Renal pelvis (tissue), 12 donors: ENCODE measurements around the gene PSD2. TPM values are rescaled to one million over a fixed set of nuclear protein-coding genes. Genes with fewer than 3 reads are reported as not detected.
A peak's percentile ranks its signal among the peaks of the same experiment; 100 is the strongest.

Experiments used
- DNase-seq: peaks from one replicate; pipeline ENCODE4 v3.0.0-alpha.2; 2013
- long read RNA-seq, 16 experiments: transcript quantifications; one replicate each; lab custom pipeline, GENCODE V29; 2026
- polyA plus RNA-seq, 3 donors: library from polyadenylated mRNA; unstranded; fragments of 120-200 nt; gene quantifications; one replicate each; pipeline ENCODE4 v1.2.1, GENCODE V29; 2013; ENCODE audit not compliant: insufficient read length in 3 of 3

The PSD2 gene
- 1 to 10 TPM; 1.9 to 3.0 (median 2.5) TPM for polyA plus RNA-seq
- long read RNA-seq, donor 1 = 0 reads
- long read RNA-seq, donor 2 = 0 reads
- long read RNA-seq, donor 3 = 0 reads
- long read RNA-seq, donor 4 = 0 reads
- long read RNA-seq, donor 5 = 0 reads
- long read RNA-seq, donor 6 = 0 reads
- long read RNA-seq, donor 7 = 0 reads
- long read RNA-seq, donor 8 = 0 reads
- long read RNA-seq, donor 9 = 0 reads
- long read RNA-seq, donor 10 = 0 reads
- long read RNA-seq, donor 11 = 0 reads
- long read RNA-seq, donor 12 = 0 reads
- long read RNA-seq, donor 13 = 0 reads
- long read RNA-seq, donor 14 = 0 reads
- long read RNA-seq, donor 15 = 0 reads
- long read RNA-seq, donor 16 = 0 reads

DNA sequence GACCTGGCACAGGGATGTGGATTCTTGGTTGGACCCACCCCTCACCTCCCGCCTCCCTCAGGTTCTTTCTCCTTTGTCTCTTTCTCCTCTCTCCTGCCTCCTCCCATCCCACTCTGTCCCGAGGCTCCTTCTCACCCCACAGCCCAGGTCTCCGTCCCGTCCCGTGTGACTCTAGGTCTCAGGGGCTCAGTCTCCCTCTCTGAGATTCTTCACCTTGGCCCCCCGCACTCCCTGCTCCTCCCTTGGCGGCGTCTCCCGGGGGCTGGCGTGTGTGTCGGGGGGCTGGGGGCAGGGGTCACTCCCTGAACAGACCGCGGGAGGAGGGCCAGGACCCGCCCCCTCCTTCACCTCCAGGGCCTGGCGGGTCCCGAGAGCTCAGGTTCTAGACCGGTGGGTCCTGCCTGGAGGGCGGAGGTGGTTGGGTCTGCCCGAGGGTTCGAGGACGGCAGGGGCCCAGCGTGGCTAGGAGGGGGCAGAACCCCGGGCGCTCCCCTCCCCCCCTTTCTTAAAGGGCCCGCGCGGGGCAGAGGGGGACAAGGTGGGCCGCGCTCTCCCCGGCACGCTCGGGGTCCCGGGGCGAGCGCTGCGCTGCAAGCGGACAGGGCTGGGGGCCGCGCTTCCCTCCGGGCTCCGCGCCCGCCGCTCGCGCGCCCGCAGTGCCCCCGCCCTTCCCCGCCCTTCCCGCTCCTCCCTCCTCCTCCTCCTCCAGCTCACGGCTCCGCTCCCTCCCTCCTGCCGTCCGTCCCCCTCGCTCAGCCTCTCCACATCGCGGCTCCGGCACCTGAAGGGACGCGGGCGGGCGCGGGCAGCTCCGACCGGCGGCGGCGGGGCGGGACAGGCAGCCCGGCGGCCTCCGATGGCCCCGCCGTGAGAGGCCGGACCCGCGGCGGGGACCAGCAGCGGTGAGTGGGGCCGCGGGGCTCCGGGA lies at the start of gene PSD2:
Gene PSD2 (plus strand): TSS at position 735 of the 928 bp plus-strand sequence. CDS start 13,633 bp downstream, outside the sequence.
- DNase-seq = peak; percentile 26

DNA sequence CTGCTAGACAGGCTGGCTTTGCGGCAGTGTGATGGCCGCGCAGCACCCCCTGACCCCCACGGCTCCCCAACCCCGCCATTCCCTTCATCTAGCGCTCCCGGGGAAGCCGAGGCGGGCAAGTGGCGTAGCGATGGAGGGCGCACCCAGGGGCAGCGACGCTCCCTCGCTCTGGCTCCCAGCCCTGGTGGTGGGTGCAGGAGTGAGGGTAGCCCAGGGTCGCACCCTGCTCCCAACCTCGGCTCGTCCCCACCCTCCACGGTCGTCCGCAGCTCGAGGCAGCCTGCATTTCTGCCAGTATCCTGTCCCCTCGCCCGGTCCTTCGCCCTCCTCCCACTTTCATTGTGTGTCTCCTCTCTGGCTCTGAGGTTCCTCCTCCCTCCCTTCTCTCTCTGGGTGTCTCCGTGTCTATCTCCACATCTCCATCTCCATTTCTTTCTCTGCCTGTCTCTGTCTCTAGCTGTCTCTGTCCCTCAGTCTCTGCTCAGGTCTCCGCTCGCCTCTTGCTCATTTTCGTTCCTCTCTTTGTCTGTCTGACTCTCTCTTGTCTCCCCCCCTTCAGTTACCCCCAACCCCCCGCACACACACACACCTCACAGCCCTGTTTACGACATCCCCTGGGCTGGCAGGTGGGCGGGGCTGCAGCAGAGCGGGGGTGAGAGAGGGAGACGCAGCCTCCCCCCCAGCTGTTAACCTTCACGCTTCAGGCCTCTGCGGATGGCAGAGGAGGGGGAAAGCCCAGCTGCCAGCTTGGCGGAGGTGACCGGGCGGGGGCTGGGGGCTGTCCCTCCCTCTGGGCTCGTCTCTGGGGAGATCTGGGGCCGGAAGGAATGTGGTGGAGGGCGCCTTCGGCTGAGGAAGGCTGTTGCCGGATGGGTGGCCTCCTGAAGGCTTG lies 48.7 kb upstream of the PSD2 start:
- peak; percentile 84 for DNase-seq

DNA sequence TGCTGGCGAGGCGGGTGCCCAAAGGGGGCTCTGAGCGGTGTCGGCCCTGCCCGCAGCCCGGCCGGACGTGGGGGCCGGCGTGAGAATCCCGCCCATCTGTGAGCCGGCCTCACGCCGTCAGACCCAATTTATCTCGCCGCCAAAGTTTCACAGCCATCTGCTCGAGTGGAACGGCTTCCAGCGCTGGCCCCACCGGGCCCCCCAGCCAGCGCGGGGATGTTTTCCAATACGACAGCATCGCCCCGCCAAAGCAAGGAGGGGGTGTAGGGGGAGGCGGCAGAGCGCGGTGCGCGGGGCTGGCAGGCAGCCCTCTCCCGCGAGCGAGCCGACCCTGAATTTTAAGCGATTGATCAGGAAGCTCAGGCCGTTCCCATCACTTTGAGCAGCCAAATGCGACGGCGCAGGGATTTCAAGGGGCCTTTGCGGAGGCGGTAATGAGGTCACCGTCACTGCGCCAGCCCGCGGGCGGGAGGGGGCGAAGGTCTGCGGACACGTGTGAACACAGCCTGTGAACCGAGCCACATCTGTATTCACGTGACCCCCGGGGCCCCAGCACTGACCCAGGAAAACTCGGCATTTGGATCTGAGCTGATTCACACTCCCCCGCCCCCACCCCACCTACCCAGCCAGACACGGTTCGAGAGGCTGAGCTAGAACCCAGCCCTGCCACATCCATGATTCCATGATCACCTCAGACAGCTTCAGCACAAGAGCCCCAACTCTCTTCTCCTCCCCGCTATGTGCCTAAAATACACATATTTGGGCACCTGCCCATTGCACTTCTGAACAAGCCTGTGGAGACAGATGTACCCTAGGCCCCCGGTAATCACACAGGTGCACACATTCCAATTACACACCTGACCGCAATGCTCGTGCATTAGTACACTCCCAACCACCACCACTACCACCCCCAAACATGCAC lies 47.8 kb upstream of the PSD2 start:
- DNase-seq = peak; percentile 78

DNA sequence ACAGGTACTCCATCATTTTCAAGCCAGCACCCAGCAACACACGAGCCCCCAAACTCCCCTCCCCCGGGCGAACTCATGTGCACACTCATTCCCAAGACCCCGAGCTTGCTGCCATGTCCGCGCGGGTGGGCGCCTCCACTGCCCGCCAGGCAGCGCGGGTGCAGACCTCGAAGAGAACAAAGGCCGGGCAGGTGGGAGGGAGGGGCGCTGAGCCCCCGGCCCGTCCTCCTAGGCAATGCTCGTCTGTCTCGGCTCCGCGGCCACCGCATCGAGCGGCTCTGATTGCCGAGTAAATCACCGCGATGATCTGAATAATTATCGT lies 47.1 kb upstream of the PSD2 start:
- DNase-seq = no peak

DNA sequence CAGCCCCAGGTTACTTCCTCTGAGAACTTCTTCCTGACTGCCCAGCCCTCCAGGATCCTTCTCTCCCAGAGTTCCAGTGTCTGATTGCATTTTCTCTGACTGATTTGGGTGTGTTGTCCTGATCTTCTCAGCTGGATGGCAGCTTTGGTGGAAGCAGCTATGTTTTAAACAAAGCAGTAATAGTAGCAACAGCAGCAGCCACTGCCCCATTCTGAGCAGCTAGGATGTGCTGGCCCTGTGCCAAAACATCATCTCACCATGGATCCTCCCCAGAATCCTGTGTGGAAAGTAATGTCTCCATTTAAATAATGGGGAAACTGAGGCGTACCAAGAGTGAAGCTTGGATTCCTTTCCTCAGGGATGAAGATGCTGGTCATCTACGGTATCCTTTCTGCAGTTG lies 46.4 kb upstream of the PSD2 start:
- DNase-seq = no peak

DNA sequence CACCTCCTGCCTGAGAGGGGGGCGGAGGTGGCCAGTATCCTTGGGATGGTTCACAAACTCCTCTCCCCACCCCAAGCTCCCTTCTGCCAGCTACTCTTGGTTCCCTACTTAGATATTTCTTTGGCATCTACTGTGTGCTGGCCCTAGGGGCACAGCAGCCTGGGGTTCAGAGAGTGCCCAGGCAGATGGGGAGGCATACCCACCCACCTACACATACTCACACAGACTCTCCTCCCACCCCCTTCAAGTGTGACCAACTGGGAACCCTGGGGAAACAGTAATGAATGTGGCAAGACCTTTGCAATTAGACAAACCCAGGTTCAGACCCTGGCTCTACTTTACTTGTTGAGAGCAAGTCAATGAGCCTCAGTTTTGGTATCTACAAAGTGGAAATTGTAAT lies 44.4 kb upstream of the PSD2 start:
- no peak for DNase-seq

DNA sequence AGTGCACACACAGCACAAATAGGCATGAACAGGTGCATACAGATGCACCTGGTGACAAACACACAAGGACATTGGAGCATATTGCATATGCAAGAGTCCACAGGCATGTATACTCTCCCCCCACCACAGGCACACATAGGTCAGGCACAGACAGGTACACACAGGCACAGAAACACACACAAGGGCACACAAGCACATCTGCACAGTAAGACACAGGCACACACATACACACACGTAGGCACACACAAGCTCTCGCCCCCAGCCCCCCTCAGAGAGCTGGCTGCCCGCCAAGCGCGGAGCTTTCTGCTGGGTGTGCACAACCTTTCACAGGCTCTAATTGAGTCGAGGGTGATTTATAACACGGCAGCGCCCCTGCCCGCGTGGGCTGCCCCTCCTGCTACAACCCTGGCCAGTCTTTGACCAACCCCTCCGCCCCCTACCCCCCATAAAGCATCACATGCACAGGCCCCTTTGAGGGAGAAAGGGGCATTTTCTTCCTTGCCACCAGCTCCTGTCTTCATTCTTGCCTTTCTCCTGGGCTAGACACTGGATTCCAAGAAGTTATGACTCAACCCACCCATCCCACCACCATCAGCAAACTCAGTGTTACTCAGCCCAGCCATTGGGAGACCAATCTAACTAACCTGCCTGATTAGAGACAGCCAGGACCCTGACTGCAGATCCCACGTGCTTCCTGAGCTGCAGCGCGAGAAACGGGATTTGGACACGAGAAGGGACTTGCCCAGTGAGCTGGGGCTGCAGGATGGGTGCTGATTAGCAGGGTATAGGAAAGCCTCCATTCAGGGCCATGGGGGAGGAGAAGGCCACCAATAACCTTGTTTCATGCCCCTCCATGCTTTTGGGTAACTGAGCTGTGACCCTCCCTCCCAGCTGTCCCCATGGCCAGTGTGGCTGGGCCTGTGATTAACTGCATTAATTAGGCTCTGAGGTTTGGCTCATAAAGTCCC lies 42.8 kb upstream of the PSD2 start:
- DNase-seq = no peak

DNA sequence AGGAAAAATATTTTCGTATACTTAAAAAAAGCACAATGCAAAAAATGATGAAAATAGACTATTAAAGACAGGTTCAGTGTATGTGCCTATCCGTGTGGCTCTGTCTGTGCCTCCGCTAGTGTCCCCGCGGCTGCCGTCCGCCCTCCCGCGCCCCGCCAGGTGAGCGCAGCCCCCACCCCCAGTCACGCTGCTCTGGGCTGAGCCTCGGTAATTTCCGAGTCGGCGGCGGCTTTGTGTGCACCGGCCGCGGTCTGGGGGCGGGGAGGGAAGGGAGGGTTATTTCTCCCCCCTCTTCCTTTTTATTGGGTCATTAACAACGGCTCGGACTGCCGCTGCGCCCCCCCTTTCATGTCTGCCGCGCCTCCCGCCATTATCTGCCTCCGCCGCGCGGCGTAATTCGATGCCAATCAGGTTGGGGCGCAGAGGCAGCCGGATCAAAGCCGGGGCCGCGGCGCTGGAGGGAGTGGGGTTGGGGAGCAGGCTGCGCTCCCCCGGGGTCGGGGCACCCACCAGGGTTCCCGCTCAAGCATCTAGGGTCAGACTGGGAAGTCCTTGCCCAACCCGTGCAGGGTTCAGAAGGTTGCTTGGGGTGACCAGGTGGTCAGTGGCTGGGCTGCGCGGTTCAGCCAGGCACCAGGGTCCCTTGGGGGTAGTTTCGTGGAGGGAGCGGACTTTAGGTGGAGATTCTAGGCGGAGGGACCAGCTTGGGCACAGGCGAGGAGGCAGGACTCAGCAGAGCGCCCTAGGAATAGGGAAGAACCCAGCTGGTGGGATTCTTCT lies 39.5 kb upstream of the PSD2 start:
- peak; percentile 77 for DNase-seq

DNA sequence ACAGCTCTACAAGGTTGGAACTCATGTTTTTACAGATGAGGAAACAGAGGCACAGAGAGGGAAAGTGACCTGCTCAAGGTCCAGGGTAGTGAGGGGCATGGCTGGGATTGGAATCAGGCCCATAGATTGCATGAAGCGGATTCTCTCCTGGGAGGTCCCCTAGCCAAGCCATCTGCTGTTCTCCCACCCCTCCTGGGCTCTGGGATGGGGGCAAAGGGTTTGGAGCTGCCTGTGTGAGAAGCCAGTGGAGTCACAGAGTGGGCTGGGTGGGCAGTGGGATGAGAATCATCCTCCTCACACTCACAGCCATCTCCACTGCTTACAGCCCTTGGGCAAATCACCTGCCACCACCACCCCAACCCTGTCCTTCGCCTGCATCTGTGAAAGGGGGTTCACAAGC lies 38.6 kb upstream of the PSD2 start:
- no peak for DNase-seq

DNA sequence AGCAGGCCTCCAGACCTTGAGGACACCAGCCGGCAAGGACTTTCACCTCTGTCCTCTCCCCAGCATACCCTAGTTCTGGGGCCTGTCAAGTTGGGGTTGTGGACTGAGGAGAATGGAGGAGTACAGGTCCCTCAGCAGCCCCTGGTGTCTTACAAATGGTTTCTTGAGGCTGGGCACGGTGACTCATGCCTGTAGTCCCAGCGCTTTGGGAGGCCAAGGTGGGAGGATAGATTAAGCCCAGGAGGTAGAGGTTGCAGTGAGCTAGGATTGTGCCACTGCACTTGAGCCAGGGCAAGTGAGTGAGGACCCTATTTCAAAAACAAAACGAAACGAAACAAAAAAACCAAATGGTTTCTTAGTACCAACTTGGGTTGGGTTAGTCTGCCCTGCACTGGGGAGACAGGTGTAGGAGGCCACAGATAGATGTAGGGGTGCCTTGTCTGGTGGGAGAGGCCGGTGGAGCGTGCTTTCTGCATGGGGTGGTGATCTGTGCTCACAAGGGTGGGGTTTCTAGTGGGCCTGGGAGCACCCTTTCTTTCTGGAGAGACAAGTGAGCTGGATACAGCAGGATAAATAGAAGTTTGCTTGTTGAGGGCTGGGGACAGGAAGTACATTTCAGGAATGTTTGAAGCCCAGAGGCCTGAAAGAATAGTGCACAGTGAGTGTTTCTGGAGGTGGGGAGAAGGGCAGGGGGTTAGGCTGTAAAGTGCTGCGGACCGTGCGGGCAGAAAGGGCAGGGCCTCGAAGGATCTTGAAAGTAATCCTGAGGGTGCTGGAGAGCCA lies 37.7 kb upstream of the PSD2 start:
- DNase-seq = no peak

DNA sequence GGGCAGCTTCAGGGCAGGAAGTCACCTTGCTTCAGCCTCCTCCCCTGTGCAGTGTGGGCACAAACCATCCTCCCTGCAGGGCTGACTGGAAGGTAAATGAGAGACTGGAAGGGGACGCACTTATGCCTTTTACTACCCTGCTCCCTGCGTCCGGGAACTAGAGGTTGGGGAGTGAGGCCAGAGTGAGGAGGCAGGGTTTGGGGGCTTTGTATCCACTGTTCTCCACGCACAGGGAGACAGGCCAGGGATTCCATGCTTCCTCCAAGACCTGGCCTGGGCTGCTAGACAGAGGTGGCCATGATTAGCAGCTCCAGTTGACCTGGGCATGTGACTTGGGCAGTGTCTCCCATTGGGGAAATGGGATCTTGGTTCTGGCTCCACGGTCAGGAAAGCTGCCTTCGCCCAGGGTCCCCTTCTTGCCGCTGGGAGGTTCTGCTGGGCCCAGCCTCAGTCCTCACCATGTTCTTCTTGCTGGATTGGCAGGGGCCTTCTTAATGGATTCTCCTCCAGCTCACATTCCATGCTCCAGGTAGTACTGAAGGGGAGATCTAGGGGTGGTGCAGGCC lies 37.0 kb upstream of the PSD2 start:
- no peak for DNase-seq

DNA sequence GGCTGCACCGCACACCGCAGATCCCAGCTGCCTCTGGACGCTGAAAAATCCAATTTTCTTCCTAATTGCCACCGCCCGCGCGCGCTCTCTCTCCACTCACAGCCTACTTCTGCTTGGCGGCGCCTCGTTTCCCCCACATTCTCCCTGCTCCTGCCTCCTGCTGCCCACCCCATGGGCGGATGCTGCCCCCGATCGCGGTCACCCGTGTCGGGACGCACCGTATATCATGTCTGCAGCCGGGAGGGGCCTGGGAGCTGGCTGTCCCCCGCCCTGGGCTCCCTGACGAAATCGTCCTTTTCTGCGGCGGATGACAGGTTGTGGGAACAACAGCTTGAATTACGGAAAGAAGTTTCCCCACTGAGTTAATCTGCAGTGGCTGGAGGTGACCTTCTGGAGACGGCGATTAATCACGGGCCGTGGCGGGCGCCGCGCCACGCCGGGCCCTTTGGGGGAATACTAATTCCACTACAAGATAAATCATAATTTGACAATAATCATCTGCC lies 36.3 kb upstream of the PSD2 start:
- DNase-seq = peak; percentile 74

DNA sequence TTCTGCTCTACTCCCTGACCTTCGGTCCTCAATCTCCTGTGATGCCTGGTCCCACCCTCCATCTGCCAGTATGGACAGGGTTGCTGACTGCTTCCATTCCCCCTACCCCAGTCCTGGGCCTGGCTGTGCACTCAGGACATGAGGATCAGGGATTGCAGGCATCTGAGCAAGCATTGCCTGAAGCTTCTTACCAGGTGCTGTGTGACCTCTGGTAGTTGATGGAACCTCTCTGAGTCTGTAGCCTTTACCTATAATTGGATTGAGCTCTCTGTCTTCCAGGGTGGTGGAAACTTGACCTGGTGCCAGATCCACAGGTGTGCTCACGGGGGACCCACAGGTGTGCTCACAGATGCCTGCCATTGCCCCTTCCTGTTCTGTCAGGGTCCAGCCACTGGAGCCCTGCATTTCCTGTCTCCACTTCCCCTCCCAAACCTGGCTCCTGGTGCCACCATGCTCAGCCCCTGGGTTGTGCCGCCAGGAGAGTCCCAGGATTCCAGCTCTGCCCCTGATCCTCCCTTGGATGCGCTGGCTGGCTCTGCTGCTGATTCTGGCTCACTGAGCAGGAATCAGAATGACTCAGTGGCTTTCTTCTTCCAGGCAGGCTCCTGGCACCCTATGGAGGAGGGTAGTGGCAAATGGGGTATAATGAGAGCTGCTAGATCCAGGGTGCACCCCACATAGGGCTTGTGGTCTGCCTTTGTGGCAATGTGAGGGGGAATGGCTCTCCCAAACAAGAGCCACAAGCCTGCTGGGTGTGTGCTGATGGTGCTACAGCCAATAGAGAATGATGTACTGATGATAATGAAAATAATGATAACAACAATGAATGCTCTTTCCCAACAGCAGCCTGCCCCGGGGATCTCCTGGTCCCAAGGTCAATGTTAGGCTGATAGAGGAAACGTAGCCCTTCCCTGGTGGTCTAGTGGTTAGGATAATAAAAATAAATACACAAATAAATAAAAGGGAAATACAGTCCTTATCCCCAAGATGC lies 35.2 kb upstream of the PSD2 start:
- no peak for DNase-seq

DNA sequence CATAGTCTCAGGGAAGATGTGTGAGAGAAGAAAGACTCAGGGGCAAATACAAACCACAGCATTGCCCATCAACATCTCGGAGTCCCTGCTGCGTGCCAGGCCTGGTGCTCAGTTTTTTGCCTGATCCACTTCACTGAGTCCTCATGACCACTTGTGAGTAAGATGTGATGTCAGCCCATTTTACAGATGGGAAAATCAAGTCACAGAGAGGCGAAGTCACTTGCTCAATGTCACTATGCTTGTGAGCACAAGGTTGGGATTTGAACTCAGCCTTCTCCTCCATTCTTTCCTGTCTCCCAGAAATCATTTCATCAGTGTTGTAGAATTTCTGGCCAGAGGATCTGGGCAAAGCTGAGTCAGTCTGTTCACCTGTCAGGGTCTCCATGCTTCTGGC lies 34.6 kb upstream of the PSD2 start:
- no peak for DNase-seq

DNA sequence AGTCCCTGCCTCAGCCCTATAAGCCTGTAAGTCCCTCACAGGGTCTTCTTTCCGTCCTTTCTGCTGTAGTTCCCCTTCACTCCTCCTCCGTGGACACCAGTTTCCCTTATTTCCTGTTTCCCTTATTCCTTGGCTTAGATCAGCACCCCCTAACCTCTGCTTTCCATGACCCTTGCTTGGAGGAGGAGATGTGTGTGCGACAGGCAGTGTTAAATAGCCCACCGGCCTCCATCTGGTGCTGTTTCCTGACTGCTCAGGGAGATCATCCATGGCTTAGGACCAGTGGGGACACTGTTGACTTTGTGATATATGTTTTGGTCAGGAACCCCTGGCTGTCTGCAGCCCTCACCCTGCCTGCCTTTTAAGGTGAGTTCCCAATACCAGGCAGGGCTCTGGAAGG lies 34.1 kb upstream of the PSD2 start:
- DNase-seq = no peak

DNA sequence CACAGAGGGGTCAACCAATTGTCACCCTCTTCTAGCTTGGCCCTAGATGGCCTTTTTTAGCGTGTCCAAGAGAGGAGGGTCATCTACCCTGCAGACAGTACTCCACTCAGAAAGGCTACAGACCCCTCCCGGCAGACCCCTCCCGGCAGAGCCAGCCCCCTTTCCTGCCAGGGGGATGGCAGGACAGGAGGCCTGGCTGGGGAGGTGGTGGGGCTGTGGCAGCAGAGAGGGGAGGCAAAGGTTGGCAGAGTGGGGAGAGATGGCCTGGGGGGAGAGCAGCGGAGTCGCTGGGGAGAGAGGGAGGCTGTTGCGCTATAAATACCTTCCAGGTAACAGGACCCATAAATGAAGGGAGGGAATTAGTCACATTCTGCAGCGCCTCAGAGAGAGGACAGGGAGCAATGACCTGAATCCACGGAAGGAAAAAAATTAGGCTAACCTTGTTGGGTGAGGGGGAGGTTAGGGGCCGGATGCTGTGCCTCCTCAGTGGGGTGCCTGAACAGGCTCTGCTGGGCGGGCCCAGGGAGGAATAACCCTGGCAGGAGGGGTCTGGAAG lies 32.9 kb upstream of the PSD2 start:
- no peak for DNase-seq
